ENCODE measurements around the gene TINAGL1. TPM values are rescaled to one million over a fixed set of nuclear protein-coding genes. Genes with fewer than 3 reads are reported as not detected.
A peak's percentile ranks its signal among the peaks of the same experiment; 100 is the strongest.

TINAGL1 gene
- total and polyA plus RNA-seq, 9 donors: 27.1 to 57.3 (median 31.4) TPM

GRCh38 chr1:31564606-31564989 lies 11.7 kb upstream of the TINAGL1 start:
- DNase-seq: peak in 1 of 5 donors; percentile 21
- Histone ChIP-seq H3K4me1 (ENCODE audit: insufficient read depth) (peaks cover 2% of the 10 kb centered on the region), H3K4me3 (no peak overlapping the region), H3K27me3 (no peaks in the 10 kb centered on the region), H3K9me3 (no peaks in the 10 kb centered on the region), H3K36me3 (no peaks in the 10 kb centered on the region), H3K27ac (no peak overlapping the region)
- 47 to 58% (median 58%) methylated on average over 5 of the region's 5 CpGs for WGBS, 3 donors
- intact Hi-C loops (cut with DNase I): loop anchor here (1.0 to 10.0 kb wide), 6 partner anchors 28 to 230 kb away; no protein-coding TSS in a partner anchor
- no peak for TF ChIP-seq POLR2A (IDR thresholded peaks at IDR 0.05)
- TF ChIP-seq, protein P1, sequence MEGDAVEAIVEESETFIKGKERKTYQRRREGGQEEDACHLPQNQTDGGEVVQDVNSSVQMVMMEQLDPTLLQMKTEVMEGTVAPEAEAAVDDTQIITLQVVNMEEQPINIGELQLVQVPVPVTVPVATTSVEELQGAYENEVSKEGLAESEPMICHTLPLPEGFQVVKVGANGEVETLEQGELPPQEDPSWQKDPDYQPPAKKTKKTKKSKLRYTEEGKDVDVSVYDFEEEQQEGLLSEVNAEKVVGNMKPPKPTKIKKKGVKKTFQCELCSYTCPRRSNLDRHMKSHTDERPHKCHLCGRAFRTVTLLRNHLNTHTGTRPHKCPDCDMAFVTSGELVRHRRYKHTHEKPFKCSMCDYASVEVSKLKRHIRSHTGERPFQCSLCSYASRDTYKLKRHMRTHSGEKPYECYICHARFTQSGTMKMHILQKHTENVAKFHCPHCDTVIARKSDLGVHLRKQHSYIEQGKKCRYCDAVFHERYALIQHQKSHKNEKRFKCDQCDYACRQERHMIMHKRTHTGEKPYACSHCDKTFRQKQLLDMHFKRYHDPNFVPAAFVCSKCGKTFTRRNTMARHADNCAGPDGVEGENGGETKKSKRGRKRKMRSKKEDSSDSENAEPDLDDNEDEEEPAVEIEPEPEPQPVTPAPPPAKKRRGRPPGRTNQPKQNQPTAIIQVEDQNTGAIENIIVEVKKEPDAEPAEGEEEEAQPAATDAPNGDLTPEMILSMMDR (IDR thresholded peaks at IDR 0.05): no peak
- TF ChIP-seq EP300 (IDR thresholded peaks at IDR 0.05): no peak

- no peak overlapping the region for H3K4me3 ChIP-seq
- H3K27me3 ChIP-seq: no peaks in the 10 kb centered on the region
- no peak overlapping the region for H3K27ac ChIP-seq
- peaks cover 5% of the 10 kb centered on the region for H3K4me1 ChIP-seq (ENCODE audit: insufficient read depth)
- no peak for DNase-seq
- 48 to 64% (median 62%) methylated on average over 10 of the region's 10 CpGs for WGBS, 3 donors
- no peaks in the 10 kb centered on the region for H3K36me3 ChIP-seq
- no peaks in the 10 kb centered on the region for H3K9me3 ChIP-seq
- TF ChIP-seq POLR2A (IDR thresholded peaks at IDR 0.05) (no peak), EP300 (IDR thresholded peaks at IDR 0.05) (no peak)
- TF ChIP-seq, protein P1 (IDR thresholded peaks at IDR 0.05): no peak
- intact Hi-C loops (cut with DNase I): loop anchor here in 1 of 4 donors (10.0 kb wide), 1 partner anchor 227 kb away; no protein-coding TSS in a partner anchor
These were observed 8.3 kb upstream of the TINAGL1 start for GRCh38 chr1:31567956-31568570.

DNA sequence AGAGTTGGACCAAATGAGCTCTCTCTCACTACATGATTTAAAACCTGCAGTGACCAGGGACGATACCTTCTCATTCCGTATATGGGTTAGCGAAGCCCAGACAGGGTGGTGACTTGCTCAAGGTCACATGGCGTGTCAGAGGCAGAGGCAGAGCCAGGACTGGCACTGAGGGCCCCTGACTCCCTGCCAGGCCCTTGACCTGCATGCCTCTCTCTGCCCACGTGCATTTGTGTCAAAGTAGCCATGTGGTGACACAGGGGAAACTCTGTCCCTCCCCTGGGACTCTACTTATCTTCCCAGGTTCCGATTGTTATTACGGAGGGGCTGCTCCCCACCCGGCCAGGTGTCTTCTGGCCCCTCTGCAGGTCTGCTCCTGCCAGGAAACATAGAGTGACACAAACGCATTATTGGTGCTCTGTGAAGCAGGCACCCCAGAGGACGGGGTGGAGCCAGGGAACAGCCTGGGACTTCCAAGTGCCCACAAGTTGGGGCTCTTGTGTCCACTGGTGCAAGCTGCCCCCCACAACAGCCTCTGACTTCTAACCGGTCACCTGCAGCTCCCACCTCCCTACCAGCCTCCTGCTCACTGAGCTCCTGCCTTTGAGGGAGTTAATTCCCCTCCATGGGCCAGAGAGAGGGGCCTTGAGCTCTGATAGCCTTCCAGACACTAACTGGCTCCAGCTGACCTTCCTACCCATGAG lies 7.3 kb upstream of the TINAGL1 start:
- no peaks in the 10 kb centered on the region for H3K36me3 ChIP-seq
- H3K27ac ChIP-seq: no peak overlapping the region
- H3K4me3 ChIP-seq: no peak overlapping the region
- intact Hi-C loops (cut with DNase I): loop anchor here in 1 of 4 donors (10.0 kb wide), 1 partner anchor 226 kb away; no protein-coding TSS in a partner anchor
- peaks cover 12% of the 10 kb centered on the region for H3K4me1 ChIP-seq (ENCODE audit: insufficient read depth)
- 62 to 72% (median 65%) methylated on average over 11 of the region's 11 CpGs for WGBS, 3 donors
- DNase-seq: peak in 1 of 5 donors; percentile 15
- no peaks in the 10 kb centered on the region for H3K9me3 ChIP-seq
- no peak for TF ChIP-seq EP300 (IDR thresholded peaks at IDR 0.05)
- TF ChIP-seq POLR2A (IDR thresholded peaks at IDR 0.05): no peak
- TF ChIP-seq, protein P1 (IDR thresholded peaks at IDR 0.05): no peak
- H3K27me3 ChIP-seq: no peaks in the 10 kb centered on the region

GRCh38 chr1:31569596-31570173 lies 6.6 kb upstream of the TINAGL1 start:
- TF ChIP-seq EP300 (IDR thresholded peaks at IDR 0.05): no peak
- TF ChIP-seq, protein P1 (IDR thresholded peaks at IDR 0.05): no peak
- no peak for TF ChIP-seq POLR2A (IDR thresholded peaks at IDR 0.05)
- no peak for DNase-seq
- H3K4me3 ChIP-seq: no peak overlapping the region
- H3K4me1 ChIP-seq (ENCODE audit: insufficient read depth): peaks cover 15% of the 10 kb centered on the region
- intact Hi-C loops (cut with DNase I): loop anchor here in 1 of 4 donors (10.0 kb wide), 1 partner anchor 225 kb away; no protein-coding TSS in a partner anchor
- no peaks in the 10 kb centered on the region for H3K9me3 ChIP-seq
- no peak overlapping the region for H3K27ac ChIP-seq
- no peaks in the 10 kb centered on the region for H3K27me3 ChIP-seq
- no peaks in the 10 kb centered on the region for H3K36me3 ChIP-seq
- 83 to 86% (median 85%) methylated on average over 13 of the region's 13 CpGs for WGBS, 3 donors

All from ovary (tissue), 9 donors.